Retina (tissue), 1 donor: Measurements from ENCODE around the gene GDI2.
"Not testable (repeated sequence)": the region's sequence is repeated elsewhere in the genome, so short reads cannot be mapped to it uniquely, and the experiment has no call there.

Experiments used
- DNase-seq: peaks from one replicate; pipeline ENCODE4 v3.0.0-alpha.2; 2016

Gene GDI2

DNA sequence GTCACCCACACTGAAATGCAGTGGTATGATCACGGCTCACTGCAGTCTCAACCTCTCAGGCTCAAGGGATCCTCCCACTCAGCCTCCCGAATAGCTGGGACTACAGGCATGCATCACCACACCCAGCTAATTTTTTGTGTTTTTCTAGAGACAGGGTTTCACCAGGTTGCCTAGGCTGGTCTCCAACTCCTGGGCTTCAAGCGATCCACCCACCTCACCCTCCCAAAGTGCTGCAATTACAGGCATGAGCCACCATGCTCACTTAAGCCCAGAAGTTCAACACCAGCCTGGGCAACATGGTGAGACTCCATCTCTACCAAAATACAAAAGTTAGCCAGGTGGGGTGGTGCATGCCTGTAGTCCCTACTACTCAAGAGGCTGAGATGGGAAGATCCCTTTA, 33.5 kb downstream of the GDI2 start:
- DNase-seq = no peak

DNA sequence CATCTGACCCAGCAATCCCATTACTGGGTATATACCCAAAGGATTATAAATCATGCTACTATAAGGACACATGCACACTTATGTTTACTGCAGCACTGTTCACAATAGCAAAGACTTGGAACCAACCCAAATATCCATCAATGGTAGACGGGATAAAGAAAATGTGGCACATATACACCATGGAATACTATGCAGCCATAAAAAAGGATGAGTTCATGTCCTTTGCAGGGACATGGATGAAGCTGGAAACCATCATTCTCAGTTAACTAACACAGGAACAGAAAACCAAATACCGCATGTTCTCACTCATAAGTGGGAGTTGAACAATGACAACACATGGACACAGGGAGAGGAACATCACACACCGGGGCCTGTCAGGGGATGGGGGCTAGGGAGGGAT, 35.5 kb downstream of the GDI2 start:
- DNase-seq = not testable (repeated sequence)

DNA sequence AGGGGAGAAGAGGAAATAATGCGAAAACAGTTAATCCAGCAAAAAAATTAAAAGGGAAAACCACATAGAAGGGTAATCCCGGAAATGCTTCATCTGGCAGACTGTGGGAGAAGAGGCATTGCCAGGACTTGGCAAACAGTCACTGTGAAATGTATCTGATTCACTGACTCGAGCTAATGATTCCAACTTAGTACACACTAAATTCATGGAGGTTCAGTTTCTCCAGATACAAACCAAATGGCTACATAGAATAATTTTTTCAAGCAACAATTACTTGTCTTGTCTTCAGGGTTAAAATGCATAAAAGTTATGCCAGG, 36.4 kb downstream of the GDI2 start:
- no peak for DNase-seq

DNA sequence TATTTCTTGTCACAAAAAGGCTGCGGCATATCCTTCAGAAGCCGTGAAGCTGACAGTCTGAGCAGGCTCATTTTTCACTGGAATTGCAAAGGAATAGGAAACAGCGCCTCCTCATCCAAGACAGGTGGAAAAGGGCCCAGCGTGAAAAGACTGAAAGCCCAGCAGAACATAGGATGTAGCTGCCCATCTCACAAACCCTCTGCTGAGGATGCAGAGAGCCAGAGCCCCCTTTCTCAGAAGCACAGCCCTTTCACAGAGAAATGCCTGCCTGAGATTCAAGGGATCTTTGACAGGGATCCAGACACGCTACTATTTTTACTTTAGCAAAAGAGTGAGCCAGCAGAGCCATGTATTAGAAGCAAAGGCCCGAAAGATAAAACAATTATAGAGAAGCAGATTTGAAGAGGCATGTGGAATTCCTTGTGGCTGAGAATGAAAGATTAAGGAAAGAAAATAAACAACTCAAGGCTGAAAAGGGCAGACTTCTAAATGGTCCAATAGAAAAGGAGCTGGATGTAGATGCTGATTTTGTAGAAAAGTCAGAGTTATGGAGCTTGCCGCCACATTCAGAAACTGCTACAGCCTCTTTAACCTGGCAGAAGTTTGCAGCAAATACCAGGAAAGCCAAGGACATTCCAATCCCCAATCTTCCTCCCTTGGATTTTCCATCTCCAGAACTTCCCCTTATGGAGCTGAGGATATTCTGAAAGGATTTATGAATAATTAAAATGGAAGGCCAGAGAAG, 36.9 kb downstream of the GDI2 start:
- no peak for DNase-seq

DNA sequence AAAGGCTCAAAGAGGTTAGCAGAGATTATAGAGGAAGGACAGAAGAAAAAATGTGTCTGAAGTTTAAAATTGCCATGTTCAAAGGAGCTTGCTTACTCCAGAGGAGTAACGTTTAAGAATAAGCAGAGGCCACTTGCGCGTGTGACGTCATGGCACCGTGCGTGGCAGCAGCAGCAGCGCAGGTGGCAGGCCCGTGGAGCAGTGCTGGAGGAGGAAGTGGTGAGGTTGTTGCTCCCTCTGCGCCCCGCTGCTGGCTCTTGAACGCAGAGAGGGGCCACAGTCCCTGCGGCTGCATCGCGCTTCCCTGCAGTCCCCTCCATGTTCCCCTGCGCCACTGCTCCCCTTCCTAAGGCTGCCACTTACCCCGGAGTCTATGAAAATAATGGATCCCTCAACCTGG, 37.5 kb downstream of the GDI2 start:
- no peak for DNase-seq

DNA sequence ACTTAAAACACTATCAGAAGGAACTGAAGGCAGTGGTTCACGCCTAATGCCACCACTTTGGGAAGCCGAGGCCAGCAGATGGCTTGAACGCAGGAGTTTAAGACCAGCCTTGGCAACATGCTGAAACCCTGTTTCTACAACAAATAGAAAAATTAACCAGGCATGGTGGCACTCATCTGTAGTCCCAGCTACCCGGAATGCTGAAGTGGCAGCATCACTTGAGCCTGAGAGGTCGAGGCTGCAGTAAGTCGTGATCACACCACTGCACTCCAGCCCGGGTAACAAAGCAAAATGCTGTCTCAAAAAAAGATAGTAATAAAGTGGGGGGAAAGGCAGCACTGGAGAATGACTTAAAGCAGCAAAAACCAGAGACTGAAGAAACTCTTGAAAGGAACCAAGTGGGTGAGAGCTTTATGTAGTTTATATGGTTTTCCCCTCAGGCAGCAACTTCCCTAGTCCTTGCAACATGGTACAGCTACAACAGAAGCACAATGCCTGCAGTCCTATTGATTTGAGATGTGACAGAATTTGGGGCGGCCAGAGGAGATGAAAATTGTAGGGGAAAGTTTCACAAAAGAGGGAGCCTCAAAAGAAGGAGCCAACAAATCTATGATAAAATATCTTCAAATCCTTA, 38.1 kb downstream of the GDI2 start:
- DNase-seq = no peak

DNA sequence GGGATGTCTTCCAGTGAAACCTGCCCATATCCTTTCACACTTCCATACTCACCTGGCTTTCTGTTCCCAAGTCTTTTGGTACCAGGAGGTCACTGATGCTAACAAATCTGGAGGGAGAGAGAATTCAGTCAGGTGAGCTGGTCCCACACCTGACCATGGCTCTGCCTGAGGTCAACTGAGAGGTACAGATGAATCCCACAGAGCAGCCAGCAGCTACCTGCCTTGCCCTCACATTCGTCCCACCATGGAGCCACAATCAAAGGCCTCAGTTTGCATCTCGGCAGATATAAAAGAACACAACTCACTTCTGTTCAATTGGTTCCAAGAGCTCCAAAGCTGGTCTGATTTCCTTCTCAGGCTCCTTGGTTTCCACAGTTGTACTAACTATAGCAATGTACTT, 47.0 kb downstream of the GDI2 start:
- DNase-seq = no peak

DNA sequence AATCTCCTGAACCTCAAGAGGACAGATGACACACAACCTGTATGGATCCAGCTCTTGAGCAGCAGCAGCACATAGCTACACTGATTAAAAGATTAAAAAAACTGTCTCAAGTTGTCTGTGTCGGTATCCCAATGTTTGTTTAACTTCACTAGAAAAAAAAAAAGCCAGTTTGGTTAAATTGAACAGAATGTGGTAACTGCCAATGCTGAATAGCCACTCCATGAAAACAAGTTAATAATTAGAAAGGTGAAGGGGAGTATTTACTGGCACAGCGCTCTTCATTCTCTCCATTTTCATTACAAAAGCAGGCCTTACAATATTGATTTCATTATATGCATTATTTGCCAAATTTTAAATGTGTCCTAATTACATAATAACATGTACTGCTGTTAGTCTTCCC, 47.6 kb downstream of the GDI2 start:
- no peak for DNase-seq

DNA sequence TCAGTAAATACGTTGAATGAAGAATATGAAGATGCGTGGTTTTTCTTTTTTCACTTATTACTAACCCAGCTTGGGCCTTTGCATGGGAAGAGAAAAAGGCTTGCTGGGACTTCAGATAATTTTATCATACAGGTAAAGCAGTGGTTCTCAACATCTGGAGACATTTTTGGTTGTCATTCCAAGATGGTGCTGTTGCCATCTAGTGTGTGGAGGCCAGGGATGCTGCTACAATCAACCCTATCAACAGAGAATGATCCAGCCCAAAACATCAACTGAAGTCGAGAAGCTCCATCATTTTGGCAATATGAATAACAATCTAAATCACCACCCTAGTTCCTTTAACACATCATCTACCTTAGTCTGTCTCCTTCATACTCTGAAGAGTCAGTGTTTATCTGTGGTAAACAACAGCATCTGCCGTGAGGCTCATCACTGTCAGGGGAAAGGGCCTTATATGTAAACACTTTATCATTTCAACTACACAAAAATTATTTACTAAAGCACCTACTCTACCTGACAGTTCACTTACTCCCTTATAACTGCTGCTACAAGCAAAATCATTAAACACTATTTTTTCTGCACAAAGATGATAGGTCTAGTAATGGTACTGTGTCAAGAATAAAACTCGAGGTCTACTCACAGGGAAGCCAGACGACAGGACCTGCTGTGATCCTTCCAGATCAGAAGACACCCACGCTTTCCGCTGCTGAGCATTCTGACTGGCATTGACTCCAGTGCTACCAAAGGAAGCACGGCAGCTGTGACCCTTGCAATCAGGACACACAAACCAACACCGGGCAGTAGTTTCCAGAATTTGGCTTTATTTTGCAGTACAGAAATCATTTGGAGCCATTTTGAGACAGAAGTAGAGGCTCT, 48.6 kb downstream of the GDI2 start:
- no peak for DNase-seq

DNA sequence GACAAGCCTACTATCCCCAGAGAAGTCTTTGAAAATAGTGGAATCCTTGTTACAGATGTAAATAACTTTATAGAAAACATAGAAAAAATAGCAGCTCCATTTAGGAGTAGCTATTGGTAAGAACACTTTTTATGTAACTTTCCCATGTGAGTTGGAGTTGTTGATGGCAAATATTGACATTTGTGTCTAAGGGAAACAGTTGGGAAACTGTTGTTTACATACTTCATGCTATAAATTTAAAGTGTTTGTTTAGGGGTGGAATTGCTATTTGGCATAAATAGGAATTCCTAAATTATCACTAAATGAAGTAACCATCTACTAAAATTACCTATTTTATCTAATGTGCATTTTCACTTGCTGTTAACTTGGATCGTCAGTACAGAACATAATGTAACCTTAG, 50.7 kb downstream of the GDI2 start:
- DNase-seq = no peak

DNA sequence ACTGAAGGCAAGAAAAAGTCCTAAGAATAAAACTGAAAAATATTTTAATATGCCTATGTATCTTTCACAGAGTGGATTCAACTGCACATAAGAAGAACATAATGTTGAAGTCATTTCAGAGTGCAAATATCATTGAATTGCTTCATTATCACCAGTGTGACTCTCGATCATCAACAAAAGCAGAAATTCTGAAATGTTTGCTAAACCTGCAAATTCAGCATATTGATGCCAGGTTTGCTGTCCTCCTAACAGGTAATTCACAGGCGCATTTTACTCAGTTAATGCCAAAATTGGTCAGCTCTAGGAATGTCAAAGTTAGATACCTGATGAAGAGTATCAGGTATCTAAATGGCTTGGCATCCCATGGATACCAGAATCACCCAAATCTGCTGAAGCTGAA, 52.0 kb downstream of the GDI2 start:
- no peak for DNase-seq

DNA sequence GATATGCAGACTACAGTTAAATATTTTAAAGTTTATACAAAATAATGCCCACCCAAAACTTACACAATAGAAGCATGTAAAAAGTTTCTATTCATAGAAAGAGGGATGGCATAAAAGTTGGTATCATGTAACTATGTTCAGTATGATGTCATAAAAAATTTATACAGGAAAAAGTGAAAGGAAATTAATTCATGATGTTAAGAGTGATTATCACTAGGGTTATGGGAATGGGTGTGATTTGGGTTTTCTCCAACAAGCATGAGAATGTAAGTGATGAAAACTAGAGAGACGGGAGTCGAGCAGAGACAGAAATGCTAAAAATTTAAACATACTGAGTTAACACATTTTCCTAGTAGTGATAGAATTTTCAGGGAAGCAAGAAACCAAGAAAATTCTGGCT, 52.7 kb downstream of the GDI2 start:
- DNase-seq = no peak

DNA sequence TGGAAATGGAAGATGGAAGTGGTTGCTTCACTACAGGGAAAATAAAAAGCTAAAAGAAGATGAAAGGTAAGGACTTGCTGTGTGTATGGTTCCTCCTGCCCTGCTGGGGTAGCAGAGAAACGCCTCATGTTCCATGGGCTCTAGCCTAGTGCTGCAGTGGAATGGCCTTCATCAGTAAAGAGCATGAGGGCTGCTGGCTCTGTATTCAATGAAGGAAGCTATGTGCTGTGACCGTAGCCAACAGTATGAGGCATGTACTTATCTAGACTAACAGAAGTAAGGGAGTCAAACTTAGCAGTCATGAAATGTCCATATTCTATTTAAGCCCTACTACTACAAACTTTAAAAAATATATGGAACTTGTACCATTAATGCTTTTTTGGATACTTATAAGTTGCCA, 54.3 kb downstream of the GDI2 start:
- no peak for DNase-seq

DNA sequence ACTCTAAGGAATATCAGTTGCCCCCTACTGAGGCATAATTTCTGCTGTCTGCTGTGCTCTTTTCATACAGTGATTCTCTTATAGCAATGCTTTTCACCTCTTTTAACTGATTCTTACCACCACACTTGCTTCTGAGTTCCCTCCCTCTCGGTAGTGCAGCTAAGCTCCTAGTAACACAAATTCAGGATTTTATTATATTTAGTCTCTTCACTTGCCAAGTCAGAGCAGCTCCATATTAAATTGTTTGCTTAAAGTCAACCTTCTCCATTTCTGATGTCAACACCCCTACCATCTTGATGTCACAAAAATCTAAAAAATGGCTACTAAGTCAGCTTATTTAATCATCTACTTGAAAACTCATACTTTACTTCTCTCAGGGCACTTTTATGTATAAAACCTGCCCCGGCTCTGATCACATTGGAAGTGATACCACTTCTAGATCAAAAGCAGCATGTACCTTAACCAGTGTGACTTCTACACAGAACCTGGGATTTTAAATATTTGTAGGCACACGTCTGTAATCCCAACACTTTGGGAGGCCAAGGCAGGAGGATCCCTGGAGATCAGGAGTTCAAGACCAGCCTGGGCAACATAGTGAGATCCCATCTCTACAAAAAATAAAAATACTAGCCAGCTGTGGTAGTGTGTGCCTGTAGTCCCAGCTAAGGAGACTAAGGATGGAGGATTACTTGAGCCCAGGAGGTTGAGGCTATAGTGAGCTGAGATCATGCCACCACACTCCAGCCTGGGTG, 55.3 kb downstream of the GDI2 start:
- no peak for DNase-seq

DNA sequence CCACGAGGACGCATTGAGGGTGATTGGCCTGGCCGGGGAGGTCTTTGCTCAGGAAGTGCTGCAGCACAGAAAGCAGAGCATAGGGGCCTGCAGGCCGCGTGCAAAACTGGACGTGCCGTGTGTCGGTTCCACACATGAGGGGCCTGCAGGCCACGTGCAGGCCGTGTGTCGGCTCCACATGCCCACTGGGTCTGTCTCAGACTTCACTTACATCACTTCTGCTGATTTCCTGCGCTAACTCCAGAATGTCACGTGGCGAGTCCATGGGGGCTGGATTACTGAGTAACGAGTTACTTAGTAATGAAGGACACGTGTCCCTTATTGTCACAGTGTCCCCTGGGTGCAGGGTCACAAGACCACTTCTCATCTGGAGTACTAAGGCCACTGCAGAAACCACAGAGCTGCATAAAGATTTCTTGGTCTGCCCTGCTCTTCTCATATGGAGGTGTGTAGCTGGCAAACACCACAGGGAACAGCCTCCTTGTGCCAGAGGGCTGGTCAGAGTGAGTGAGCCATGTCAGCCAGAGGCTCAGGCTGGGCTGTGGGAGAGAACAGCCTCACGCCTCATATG, 60.8 kb downstream of the GDI2 start:
- DNase-seq = peak; percentile 42

DNA sequence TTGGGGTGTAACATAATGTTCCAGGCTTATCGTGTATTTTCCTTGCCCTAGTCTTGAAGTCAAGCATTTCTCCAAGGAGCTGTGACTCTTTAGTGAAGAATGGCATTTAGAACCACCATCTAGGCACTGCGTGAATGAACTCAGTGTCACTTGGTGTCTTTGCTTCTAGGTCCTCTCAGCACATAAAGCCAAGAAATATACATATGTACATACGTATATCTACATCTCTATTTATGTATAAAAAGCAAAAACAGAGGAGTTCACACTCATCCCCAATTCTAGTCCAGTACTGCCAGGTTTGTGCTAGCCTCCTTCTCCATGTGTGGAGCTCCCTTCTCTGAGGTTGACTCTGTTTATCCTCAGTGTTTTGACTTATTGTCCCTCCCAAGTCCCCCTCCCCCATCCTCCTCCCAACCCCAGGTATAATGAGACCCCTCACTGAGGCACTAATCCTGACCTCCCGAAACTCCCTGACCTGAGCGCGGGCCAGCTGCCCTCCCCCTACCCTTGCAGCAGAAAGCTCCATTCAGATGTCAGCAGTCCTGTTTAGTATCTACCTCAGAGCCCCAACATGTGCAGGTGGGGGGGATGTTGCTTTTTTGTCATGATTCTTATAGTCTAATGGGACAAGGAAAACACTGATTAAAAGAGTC, 61.5 kb downstream of the GDI2 start:
- peak; percentile 5 for DNase-seq

DNA sequence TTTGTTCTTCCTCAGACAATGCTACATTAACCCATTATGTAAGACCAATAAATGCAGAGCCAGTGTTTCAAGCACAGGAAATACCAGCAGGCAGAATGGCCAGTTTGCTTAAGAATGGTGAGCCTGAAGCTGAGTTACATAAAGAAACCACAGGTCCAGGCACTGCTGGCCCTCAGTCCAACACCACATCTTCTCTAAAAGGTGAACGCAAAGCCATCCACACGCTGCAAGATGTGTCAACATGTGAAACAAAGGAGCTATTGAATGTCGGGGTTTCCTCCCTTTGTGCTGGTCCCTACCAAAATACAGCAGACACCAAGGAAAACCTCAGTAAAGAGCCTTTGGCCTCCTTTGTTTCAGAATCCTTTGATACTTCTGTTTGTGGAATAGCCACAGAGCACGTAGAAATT, 64.8 kb downstream of the GDI2 start:
- DNase-seq = no peak

DNA sequence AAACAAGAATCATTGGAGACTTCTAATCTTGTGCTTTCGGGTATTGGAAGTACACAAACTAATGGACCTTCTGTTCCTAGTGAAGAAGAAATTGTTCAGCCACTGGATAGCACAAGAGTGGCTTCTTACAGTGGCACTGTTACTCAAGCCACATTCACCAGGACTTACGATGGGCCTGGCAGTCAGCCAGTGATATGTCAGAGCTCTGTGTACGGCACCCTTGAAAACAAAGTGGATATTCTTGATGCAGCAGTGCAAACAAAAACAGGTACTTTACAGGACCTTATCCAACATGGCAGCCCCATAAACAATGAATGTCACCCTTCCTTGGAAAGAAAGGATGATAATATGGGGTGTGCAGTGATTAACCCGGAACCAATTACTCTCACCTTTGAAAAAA, 67.0 kb downstream of the GDI2 start:
- DNase-seq = no peak

DNA sequence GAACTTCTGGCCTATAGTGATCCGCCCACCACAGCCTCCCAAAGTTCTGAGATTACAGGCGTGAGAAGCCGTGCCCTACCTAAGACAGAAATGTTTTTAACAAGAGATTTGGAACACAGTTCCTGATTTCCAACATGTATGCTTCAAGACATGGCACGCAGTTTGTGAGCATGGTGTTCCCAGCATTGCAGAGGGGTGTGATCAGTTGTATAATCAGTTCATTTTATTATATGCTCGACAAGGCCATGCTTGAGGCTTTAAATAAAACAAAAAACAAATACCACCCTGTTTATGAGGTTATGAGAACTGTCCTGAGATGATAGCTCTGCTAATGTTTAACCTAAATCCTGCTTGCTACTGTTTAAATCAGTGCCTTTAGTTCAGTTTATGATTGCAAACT, 68.4 kb downstream of the GDI2 start:
- no peak for DNase-seq

DNA sequence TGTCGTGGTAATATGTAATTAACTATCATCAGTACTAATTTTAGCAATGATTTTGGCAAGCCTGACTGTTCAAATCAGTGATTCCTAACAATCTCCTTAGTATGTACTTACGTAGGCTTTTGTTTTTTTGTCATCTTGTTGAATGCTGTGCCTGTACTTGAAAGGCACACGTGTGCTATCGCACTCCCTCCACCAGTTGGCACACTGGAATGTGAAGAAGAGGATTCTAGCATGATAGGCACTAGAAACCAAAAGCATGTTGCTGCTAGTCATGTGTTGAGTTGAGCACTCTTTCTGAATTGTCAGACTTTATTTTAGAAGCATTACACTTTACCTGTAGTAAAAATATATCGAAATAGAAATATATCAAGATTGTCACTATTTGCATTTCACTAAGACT, 69.5 kb downstream of the GDI2 start:
- no peak for DNase-seq

DNA sequence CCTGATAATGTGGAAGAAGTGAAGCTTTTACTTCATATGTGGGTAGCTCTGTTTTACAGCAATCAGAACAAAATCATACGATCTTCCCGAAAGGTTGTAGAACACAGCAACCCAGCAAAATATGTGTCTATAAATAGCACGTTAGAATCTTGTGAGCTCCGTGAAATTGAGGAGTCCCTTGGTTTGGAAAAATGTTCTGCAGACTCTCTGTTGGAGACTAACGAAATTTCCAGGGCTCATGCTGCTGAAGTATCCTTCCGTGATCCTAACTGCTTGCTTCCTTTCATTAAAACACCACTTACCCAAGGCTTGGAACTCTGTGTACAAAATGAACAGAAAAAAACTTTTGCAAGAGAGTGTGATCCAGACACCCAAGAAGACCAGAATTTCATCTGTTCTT, 71.1 kb downstream of the GDI2 start:
- DNase-seq = no peak

DNA sequence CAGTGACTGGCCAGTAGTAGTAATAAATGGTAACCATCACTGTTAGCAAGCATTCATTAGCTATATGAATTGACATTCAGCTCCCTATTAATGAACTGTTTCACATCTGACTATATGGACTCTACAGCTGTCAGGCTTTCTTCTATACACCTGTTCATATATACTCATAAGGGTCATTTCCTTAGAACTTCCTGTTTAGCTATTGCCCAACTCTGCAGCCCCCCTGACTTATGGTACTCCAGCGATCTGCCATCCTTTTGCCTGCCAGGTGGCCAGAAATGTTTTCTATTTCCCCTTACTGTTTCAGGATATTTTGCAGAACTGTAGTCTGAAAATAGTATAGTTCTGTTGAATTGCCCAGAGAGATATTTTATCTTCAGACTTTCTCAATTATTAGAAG, 72.0 kb downstream of the GDI2 start:
- no peak for DNase-seq

DNA sequence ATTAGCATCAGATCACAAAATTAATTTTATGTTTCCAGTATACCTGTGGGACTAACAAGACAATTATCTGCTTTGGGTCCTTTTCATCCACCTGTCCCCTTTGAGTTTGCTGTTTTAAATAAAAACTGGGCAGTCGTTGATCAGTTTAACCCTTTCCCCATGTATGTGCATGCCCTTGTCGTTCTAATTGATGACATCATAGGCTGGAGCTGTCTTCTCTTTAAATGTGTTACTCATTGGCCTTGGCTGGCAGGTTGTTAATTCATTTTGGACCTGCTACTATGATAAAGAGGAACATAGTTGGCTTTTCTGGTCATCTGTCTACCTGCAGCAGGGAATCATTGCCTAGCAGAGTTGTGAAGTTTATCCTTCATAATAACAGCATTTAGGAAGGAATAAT, 74.8 kb downstream of the GDI2 start:
- DNase-seq = no peak
